GM18867 (cell line): ENCODE measurements around the gene CHMP5.

ENCODE experiments used
- ATAC-seq: cut with Tn5 transposase; IDR thresholded peaks from one replicate; pipeline ENCODE4 v1.9.1; 2021; ENCODE audit warnings: mild to moderate bottlenecking, moderate library complexity; ENCODE audit not compliant: unreplicated experiment

CHMP5 gene

GRCh38 chr9:33264473-33265177, at the start of gene CHMP5, which contains the start of gene BAG1:
CHMP5 (plus strand) TSS chr9:33265049; CDS start chr9:33265079, 30 bp downstream.
BAG1 (minus strand) TSS chr9:33264708.
- peak; percentile 80 for ATAC-seq

GRCh38 chr9:33220681-33221567, 43.9 kb upstream of the CHMP5 start:
- no peak for ATAC-seq

- ATAC-seq = no peak
Measured at GRCh38 chr9:33221568-33221884, 43.3 kb upstream of the CHMP5 start.

GRCh38 chr9:33222031-33222430, 42.8 kb upstream of the CHMP5 start:
- no peak for ATAC-seq

GRCh38 chr9:33223696-33224095, 41.2 kb upstream of the CHMP5 start:
- no peak for ATAC-seq

GRCh38 chr9:33225319-33226147, 39.3 kb upstream of the CHMP5 start:
- no peak for ATAC-seq

- ATAC-seq = peak; percentile 65
Measured at GRCh38 chr9:33227008-33227398, 37.8 kb upstream of the CHMP5 start.

GRCh38 chr9:33227741-33228140, 37.1 kb upstream of the CHMP5 start:
- ATAC-seq = no peak

- ATAC-seq = no peak
Measured at GRCh38 chr9:33228606-33229005, 36.2 kb upstream of the CHMP5 start.

- ATAC-seq = no peak
Measured at GRCh38 chr9:33229359-33230114, 35.3 kb upstream of the CHMP5 start.

GRCh38 chr9:33230756-33231622, 33.9 kb upstream of the CHMP5 start:
- ATAC-seq = no peak

- no peak for ATAC-seq
Measured at GRCh38 chr9:33231623-33231942, 33.3 kb upstream of the CHMP5 start.

GRCh38 chr9:33232815-33233214, 32.0 kb upstream of the CHMP5 start:
- ATAC-seq = no peak

GRCh38 chr9:33233626-33234342, 31.1 kb upstream of the CHMP5 start:
- ATAC-seq = no peak

- no peak for ATAC-seq
Measured at GRCh38 chr9:33234511-33235467, 30.1 kb upstream of the CHMP5 start.

GRCh38 chr9:33236571-33236970, 28.3 kb upstream of the CHMP5 start:
- ATAC-seq = no peak

GRCh38 chr9:33239921-33240320, 24.9 kb upstream of the CHMP5 start, which contains the start of gene SPINK4:
SPINK4 (plus strand) TSS chr9:33240167; CDS start chr9:33240209, 42 bp downstream.
- no peak for ATAC-seq

- ATAC-seq = no peak
Measured at GRCh38 chr9:33241298-33241697, 23.6 kb upstream of the CHMP5 start.
